Esophagus squamous epithelium (tissue), 5 donors: ENCODE data around the gene RPGRIP1. TPM values are rescaled to one million over a fixed set of nuclear protein-coding genes. Genes with fewer than 3 reads are reported as not detected.
"Not testable (repeated sequence)": the region's sequence is repeated elsewhere in the genome, so short reads cannot be mapped to it uniquely, and the experiment has no call there.

Experiments used
- DNase-seq: peaks from one replicate; lab custom pipeline; 2025; lab: John Stamatoyannopoulos, UW
- H3K27ac ChIP-seq, 4 donors: fragments of 200-600 bp; sonication (generic); one replicate each; pipeline ENCODE4 v1.5.1; 2016 to 2019; ENCODE audit warnings: mild to moderate bottlenecking in 1 of 4
- H3K27me3 ChIP-seq, 4 donors: fragments of 200-600 bp; sonication (generic); 1 replicate in 3 of 4; 2 replicates in 1 of 4; pipeline versions ENCODE4 v1.5.1 to v1.6.0; 2017 to 2021; ENCODE audit warnings: antibody characterized with exemption in 1 of 4
- H3K36me3 ChIP-seq, 3 donors: fragments of 200-600 bp; sonication (generic); one replicate each; pipeline ENCODE4 v1.5.1; 2016 to 2019
- H3K4me1 ChIP-seq, 3 donors: fragments of 200-600 bp; sonication (generic); one replicate each; pipeline ENCODE4 v1.5.1; 2017 to 2019
- H3K4me3 ChIP-seq, 4 donors: fragments of 200-600 bp; sonication (generic); 1 replicate in 3 of 4; 2 replicates in 1 of 4; pipeline ENCODE4 v1.5.1; 2016 to 2019; ENCODE audit warnings: mild to moderate bottlenecking in 2 of 4, moderate library complexity in 1 of 4
- H3K9me3 ChIP-seq, 3 donors: fragments of 200-600 bp; sonication (generic); one replicate each; pipeline ENCODE4 v1.5.1; 2016 to 2019
- POLR2A ChIP-seq, 4 donors: fragments of 450-650 bp; IDR thresholded peaks; one replicate each; pipeline ENCODE4 v1.6.1; 2017; ENCODE audit warnings: antibody characterized with exemption in 4 of 4, mild to moderate bottlenecking in 4 of 4, moderate library complexity in 3 of 4
- WGBS, 2 donors: methylation state at CpG; one replicate each; pipeline ENCODE4 v1.1.5; 2018; 5-methylcytosine and 5-hydroxymethylcytosine counted together
- intact Hi-C: fragments of 100-400 bp; cut with DNase I; formaldehyde crosslinking; loops from one replicate; pipeline ENCODE4 v1.15.0; 2022
- total RNA-seq, 4 donors: library from RNA; depleted of rRNA; stranded (reverse); fragments of >200 nt; gene quantifications; one replicate each; pipeline ENCODE4 v1.1.0, GENCODE V29; 2016
- TF ChIP-seq, protein P1 (sequence below), 6 experiments: fragments of 450-650 bp in 4 of 6; fragments of 200-600 bp in 2 of 6; sonication (generic) in 2 of 6; IDR thresholded peaks; one replicate each; pipeline ENCODE4 v1.5.1; 2016 to 2019; ENCODE audit warnings: antibody characterized with exemption in 6 of 6, mild to moderate bottlenecking in 4 of 6, moderate library complexity in 4 of 6
- donor health status: DM: yes; HTN: yes; CAD: no.

Gene RPGRIP1
- total RNA-seq, 4 donors from 2014 or later = not detected

DNA sequence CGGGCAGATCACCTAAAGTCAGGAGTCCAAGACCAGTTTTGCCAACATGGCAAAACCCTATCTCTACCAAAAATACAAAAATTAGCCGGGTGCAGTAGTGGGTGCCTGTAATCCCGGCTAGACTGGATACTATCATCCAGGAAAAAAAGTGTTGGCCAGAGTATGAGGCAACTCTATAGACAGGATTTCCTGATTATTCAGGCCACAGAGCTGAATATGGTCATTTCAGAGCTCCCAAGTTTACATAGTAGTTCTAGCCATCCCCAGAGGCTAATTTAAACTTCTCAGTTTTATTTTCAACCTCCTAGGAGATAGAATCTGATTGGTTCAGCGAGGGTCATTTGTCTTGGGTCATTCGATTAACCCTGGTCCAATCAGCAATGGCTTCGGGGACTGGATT, 7.3 kb downstream of the RPGRIP1 start:
- H3K9me3 ChIP-seq = no peaks in the 10 kb centered on the region
- H3K4me1 ChIP-seq = no peaks in the 10 kb centered on the region
- intact Hi-C loops = no loop called here
- H3K4me3 ChIP-seq = no peak overlapping the region
- no peaks in the 10 kb centered on the region for H3K27me3 ChIP-seq
- no peak overlapping the region for H3K27ac ChIP-seq
- no peak for DNase-seq
- 79 to 86% methylated on average over 6 of the region's 6 CpGs for WGBS, 2 donors
- TF ChIP-seq, protein P1, sequence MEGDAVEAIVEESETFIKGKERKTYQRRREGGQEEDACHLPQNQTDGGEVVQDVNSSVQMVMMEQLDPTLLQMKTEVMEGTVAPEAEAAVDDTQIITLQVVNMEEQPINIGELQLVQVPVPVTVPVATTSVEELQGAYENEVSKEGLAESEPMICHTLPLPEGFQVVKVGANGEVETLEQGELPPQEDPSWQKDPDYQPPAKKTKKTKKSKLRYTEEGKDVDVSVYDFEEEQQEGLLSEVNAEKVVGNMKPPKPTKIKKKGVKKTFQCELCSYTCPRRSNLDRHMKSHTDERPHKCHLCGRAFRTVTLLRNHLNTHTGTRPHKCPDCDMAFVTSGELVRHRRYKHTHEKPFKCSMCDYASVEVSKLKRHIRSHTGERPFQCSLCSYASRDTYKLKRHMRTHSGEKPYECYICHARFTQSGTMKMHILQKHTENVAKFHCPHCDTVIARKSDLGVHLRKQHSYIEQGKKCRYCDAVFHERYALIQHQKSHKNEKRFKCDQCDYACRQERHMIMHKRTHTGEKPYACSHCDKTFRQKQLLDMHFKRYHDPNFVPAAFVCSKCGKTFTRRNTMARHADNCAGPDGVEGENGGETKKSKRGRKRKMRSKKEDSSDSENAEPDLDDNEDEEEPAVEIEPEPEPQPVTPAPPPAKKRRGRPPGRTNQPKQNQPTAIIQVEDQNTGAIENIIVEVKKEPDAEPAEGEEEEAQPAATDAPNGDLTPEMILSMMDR (IDR thresholded peaks at IDR 0.05) = no peak
- no peak for TF ChIP-seq POLR2A (IDR thresholded peaks at IDR 0.05)
- H3K36me3 ChIP-seq = no peaks in the 10 kb centered on the region

DNA sequence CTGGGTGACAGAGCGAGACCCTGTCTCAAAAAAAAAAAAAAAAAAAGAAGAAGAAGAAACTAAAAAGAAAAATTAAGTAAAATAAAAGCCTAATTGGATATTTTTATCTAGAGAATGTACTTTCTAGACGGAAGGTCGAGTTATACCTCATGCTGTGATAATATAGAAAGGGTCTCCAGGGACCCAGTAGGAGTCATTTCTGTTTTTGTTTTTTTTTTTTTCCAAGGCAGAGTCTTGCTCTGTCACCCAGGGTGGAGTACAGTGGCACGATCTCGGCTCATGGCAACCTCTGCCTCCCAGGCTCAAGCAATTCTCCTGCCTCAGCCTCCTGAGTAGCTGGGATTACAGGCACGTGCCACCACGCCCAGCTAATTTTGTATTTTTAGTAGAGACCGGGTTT, 14.1 kb downstream of the RPGRIP1 start:
- DNase-seq, H3K4me3 ChIP-seq, H3K27ac ChIP-seq, H3K27me3 ChIP-seq, intact Hi-C loops, H3K9me3 ChIP-seq, H3K4me1 ChIP-seq, H3K36me3 ChIP-seq: not testable (repeated sequence)
- WGBS, 2 donors = 77 to 87% methylated on average over 7 to 8 of the region's 8 CpGs

DNA sequence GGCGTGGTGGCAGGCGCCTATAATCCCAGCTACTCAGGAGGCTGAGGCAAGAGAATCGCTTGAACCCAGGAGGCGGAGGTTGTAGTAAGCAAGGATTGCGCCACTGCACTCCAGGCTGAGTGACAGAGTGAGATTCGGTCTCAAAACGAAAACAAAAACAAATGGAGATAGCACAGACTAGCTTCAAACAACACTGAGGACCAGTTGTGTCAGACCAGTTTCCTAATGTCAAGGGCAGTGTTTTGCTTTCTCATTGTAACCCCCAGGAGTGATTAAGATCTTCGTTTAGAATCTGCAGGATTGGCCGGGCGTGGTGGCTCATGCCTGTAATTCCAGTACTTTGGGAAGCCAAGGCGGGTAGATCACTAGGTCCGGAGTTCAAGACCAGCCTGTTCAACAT, 18.5 kb downstream of the RPGRIP1 start:
- 85% methylated on average over 7 to 10 of the region's 12 CpGs for WGBS, 2 donors
- intact Hi-C loops = no loop called here

DNA sequence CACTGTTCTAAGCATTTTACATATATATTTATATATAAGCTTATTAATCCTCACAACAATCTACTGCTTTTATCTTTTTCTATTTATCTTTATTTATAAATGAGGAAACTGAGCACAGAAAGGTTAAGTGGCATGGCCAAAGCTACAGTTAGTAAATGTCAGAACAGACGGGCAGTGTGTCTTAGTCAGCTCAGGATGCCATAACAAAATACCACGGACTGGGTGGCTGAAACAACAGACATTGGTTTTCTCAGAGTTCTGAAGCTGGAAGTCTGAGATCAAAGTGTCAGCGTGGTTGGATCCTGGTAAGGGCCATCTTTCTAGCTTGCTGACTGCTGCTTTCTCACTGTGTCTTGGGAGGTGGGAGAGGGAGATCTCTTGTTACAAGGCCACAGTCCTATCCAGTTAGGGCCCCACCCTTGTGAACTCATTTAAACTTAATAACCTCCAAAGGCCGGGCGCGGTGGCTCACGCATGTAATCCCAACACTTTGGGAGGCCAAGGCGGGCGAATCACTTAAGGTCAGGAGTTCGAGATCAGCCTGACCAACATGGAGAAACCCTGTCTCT, 19.8 kb downstream of the RPGRIP1 start:
- Histone ChIP-seq H3K9me3 (no peaks in the 10 kb centered on the region), H3K27ac (no peak overlapping the region), H3K4me1 (peaks cover 4 to 7% (median 6%) of the 10 kb centered on the region in 3 donors), H3K36me3 (no peaks in the 10 kb centered on the region), H3K4me3 (no peak overlapping the region), H3K27me3 (peaks cover 0 to 16% (median 3%) of the 10 kb centered on the region in 4 donors)
- intact Hi-C loops = no loop called here
- no peak for DNase-seq
- TF ChIP-seq, protein P1 (IDR thresholded peaks at IDR 0.05) = no peak
- no peak for TF ChIP-seq POLR2A (IDR thresholded peaks at IDR 0.05)
- WGBS, 2 donors = 79 to 83% methylated on average over 10 of the region's 10 CpGs

More for the DNA sequence above, 18.5 kb downstream of the RPGRIP1 start:
- H3K9me3 ChIP-seq = no peaks in the 10 kb centered on the region
- H3K27me3 ChIP-seq = peaks cover 0 to 15% (median 3%) of the 10 kb centered on the region in 4 donors
- peaks cover 4 to 7% (median 6%) of the 10 kb centered on the region in 3 donors for H3K4me1 ChIP-seq
- no peak overlapping the region for H3K27ac ChIP-seq
- no peaks in the 10 kb centered on the region for H3K36me3 ChIP-seq
- H3K4me3 ChIP-seq = no peak overlapping the region
- DNase-seq = no peak
- no peak for TF ChIP-seq POLR2A (IDR thresholded peaks at IDR 0.05)
- TF ChIP-seq, protein P1 (IDR thresholded peaks at IDR 0.05) = no peak

DNA sequence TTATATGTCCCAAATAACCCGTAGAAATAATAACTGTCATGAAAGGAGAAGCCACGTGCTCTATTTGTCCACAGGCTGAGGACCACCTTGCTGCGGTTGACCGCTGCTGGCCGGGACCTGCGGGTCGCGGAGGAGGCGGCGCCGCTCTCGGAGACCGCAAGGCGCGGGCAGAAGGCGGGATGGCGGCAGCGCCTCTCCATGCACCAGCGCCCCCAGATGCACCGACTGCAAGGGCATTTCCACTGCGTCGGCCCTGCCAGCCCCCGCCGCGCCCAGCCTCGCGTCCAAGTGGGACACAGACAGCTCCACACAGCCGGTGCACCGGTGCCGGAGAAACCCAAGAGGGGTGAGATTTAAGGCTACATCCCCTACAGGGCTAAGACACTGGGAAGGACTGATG, 21.0 kb downstream of the RPGRIP1 start:
- DNase-seq = no peak
- intact Hi-C loops = no loop called here
- Histone ChIP-seq H3K27ac (no peak overlapping the region), H3K4me3 (peak overlapping the region; percentile 5 to 58 (median 30)), H3K36me3 (no peaks in the 10 kb centered on the region), H3K4me1 (peaks cover 4 to 7% (median 6%) of the 10 kb centered on the region in 3 donors), H3K27me3 (peaks cover 0 to 16% (median 3%) of the 10 kb centered on the region in 4 donors), H3K9me3 (no peaks in the 10 kb centered on the region)
- WGBS, 2 donors = 1% methylated on average over 15 to 27 of the region's 30 CpGs
- TF ChIP-seq, protein P1 (IDR thresholded peaks at IDR 0.05) = no peak
- TF ChIP-seq POLR2A (IDR thresholded peaks at IDR 0.05) = no peak
